PC-9 (cell line): ENCODE results near the gene HES2. TPM values are rescaled to one million over a fixed set of nuclear protein-coding genes. Genes with fewer than 3 reads are reported as not detected.

Experiments
- BruUV-seq: library from RNA; stranded (reverse); fragments of 400-500 nt; replicated peaks from 2 replicates; lab custom pipeline; 2021; lab: Mats Ljungman, UMichigan
- CTCF ChIA-PET: fragments of 300-600 bp; sonication (Branson Sonifier 250); formaldehyde crosslinking; loops from one replicate; lab custom pipeline; 2022; ENCODE audit warnings: antibody characterized with exemption; lab: Charles Lee
- POLR2A ChIA-PET: fragments of 300-600 bp; sonication (Branson Sonifier 250); formaldehyde crosslinking; loops from one replicate; lab custom pipeline; 2022; ENCODE audit warnings: antibody characterized with exemption; ENCODE audit not compliant: unreplicated experiment; lab: Charles Lee
- DNase-seq, 2 experiments: peaks; one replicate each; pipeline versions ENCODE4 v3.0.0 to v3.0.0-alpha.2; 2015 to 2022; ENCODE audit warnings: mixed read lengths in 1 of 2
- H2AFZ ChIP-seq: fragments of 200-600 bp; sonication (generic); 2 replicates; pipeline ENCODE4 v1.8.1; 2017; ENCODE audit warnings: antibody characterized with exemption
- H3F3A ChIP-seq: fragments of 200-600 bp; sonication (generic); 2 replicates; pipeline ENCODE4 v1.8.1; 2017; ENCODE audit warnings: antibody characterized with exemption, mild to moderate bottlenecking, low read depth; ENCODE audit not compliant: insufficient read depth
- H3K27ac ChIP-seq: fragments of 200-600 bp; sonication (generic); 2 replicates; pipeline ENCODE4 v1.6.1; 2016; ENCODE audit warnings: mixed run types
- H3K27me3 ChIP-seq: fragments of 200-600 bp; sonication (generic); 2 replicates; pipeline ENCODE4 v1.6.1; 2016; ENCODE audit warnings: low read depth, mixed run types; ENCODE audit not compliant: insufficient read depth
- H3K36me3 ChIP-seq: fragments of 200-600 bp; sonication (generic); 2 replicates; pipeline ENCODE4 v1.6.1; 2016; ENCODE audit warnings: low read depth, mixed run types
- H3K4me1 ChIP-seq: fragments of 200-600 bp; sonication (generic); replicated peaks from 2 replicates; pipeline ENCODE4 v1.6.1; 2016; ENCODE audit warnings: mixed run types; ENCODE audit not compliant: insufficient read depth
- H3K4me2 ChIP-seq: fragments of 200-600 bp; sonication (generic); 2 replicates; pipeline ENCODE4 v1.6.1; 2017; ENCODE audit warnings: mixed run types
- H3K4me3 ChIP-seq: fragments of 200-600 bp; sonication (generic); 2 replicates; pipeline ENCODE4 v1.6.1; 2016; ENCODE audit warnings: mixed run types
- H3K79me2 ChIP-seq: fragments of 200-600 bp; sonication (generic); 2 replicates; pipeline ENCODE4 v1.6.1; 2017; ENCODE audit warnings: low read depth, mixed run types
- H3K9me2 ChIP-seq: fragments of 200-600 bp; sonication (generic); 2 replicates; pipeline ENCODE4 v1.8.1; 2017; ENCODE audit warnings: mild to moderate bottlenecking; ENCODE audit not compliant: insufficient read depth
- H3K9me3 ChIP-seq: fragments of 200-600 bp; sonication (generic); 2 replicates; pipeline ENCODE4 v1.8.1; 2016; ENCODE audit warnings: low read depth; ENCODE audit not compliant: insufficient read depth
- H4K20me1 ChIP-seq: fragments of 200-600 bp; sonication (generic); 2 replicates; pipeline ENCODE4 v1.8.1; 2017; ENCODE audit not compliant: insufficient read depth
- EZH2 ChIP-seq: fragments of 200-600 bp; sonication (generic); IDR thresholded peaks from 2 replicates; pipeline ENCODE4 v1.8.0; 2017; ENCODE audit warnings: antibody characterized with exemption, low read depth
- intact Hi-C: fragments of 100-400 bp; cut with micrococcal nuclease; formaldehyde crosslinking; loops from one replicate; pipeline ENCODE4 v1.10.0; 2022; ENCODE audit not compliant: unreplicated experiment
- total RNA-seq: library from RNA; stranded (reverse); gene quantifications from 2 replicates; pipeline ENCODE4 v1.2.3, GENCODE V29; 2021
- TF ChIP-seq, protein P1 (sequence below): fragments of 200-600 bp; sonication (generic); conservative IDR thresholded peaks from 2 replicates; pipeline ENCODE4 v1.6.1; 2017; ENCODE audit warnings: mixed run types, antibody characterized with exemption, mild to moderate bottlenecking, moderate library complexity

The HES2 gene
- total RNA-seq, 1 experiment from 2014 or later: 2.1 TPM

DNA sequence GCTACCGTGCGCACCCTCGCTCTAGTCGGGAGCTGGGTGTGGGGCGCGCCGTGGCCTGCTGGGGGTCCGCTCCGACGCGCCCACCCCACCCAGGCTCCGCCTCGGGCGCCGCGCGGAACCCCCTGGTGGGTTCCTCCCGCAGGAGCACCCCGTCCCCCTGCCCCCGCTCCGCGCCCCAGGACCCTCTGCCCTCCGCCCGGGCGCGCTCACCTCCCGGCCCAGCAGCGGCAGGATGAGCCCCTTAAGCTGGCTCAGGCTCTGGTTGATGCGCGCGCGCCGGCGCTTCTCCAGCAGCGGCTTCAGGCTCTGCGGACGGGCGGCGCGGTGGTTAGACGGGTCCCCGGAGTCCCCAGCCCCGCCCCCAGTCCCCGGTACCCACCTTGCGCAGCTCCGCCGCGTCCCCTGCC is 319 bp downstream of the HES2 start:
- DNase-seq: no peak
- no TSS peak for BruUV-seq
- ChIA-PET CTCF (interaction anchor here (0.6 to 1.0 kb wide), 3 partner anchors 53 to 382 kb away, joined by 4 to 7 read pairs (median 6); no protein-coding TSS in a partner anchor), POLR2A (interaction anchor here (0.7 kb wide), 1 partner anchor 90 kb away, joined by 12 read pairs; no protein-coding TSS in a partner anchor)
- Histone ChIP-seq H3K4me3 (peak overlapping the region; percentile 48; the same call in 1 of the 2 replicates), H3K9me3 (no peaks in the 10 kb centered on the region), H3K36me3 (no peaks in the 10 kb centered on the region), H4K20me1 (no peaks in the 10 kb centered on the region), H3F3A (peaks cover 8% of the 10 kb centered on the region; the same call in 1 of the 2 replicates), H2AFZ (no peak overlapping the region), H3K4me2 (peak overlapping the region; percentile 75), H3K27ac (no peak overlapping the region), H3K27me3 (peaks cover 8% of the 10 kb centered on the region; the same call in 1 of the 2 replicates), H3K4me1 (peaks cover 24% of the 10 kb centered on the region), H3K9me2 (no peaks in the 10 kb centered on the region), H3K79me2 (no peaks in the 10 kb centered on the region)
- intact Hi-C loops: no loop called here
- TF ChIP-seq EZH2: no peak
- TF ChIP-seq, protein P1, sequence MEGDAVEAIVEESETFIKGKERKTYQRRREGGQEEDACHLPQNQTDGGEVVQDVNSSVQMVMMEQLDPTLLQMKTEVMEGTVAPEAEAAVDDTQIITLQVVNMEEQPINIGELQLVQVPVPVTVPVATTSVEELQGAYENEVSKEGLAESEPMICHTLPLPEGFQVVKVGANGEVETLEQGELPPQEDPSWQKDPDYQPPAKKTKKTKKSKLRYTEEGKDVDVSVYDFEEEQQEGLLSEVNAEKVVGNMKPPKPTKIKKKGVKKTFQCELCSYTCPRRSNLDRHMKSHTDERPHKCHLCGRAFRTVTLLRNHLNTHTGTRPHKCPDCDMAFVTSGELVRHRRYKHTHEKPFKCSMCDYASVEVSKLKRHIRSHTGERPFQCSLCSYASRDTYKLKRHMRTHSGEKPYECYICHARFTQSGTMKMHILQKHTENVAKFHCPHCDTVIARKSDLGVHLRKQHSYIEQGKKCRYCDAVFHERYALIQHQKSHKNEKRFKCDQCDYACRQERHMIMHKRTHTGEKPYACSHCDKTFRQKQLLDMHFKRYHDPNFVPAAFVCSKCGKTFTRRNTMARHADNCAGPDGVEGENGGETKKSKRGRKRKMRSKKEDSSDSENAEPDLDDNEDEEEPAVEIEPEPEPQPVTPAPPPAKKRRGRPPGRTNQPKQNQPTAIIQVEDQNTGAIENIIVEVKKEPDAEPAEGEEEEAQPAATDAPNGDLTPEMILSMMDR: no peak

DNA sequence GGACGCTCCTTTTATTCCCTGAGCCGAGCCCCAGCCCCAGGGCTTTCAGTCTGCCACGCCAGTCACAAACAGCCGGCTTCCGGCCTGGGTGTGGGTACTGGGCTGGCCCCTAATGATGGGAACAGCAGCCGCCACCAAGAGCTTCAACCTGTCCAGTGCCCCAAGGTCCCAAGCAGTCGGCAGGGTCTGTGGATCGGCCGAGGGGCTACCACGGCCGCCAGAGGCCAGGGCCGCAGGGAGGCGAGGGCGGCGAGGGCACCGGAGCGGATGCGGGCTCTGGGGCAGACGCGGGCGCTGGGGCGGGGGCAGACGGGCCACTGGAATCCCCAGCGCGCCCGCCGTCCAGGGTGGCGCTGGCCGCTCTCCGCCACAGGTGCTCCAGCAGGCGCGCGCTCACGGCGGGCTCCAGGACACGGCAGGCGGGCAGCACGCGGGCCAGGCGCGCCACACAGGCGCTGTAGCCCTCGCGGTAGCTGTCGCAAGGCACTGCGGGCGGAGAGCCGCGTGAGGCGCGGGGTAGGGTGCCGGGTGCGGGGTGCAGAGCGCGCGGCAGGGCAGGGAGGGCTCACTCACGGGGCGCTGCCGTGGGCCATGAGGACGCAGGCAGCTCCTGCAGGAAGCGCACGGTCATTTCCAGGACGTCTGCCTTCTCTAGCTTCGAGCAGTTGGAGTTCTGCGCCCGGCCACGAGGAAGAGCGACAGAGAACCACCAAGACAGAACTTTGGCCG is 887 bp downstream of the HES2 start:
- Histone ChIP-seq H3F3A (peaks cover 11% of the 10 kb centered on the region; the same call in 1 of the 2 replicates), H3K4me1 (peaks cover 28% of the 10 kb centered on the region), H3K27ac (no peak overlapping the region), H3K79me2 (no peaks in the 10 kb centered on the region), H3K4me2 (peak overlapping the region; percentile 75), H3K36me3 (no peaks in the 10 kb centered on the region), H3K9me3 (no peaks in the 10 kb centered on the region), H3K27me3 (0 out of 2 replicates have a peak, but pooled peaks cover 2% of the 10 kb centered on the region), H3K9me2 (no peaks in the 10 kb centered on the region), H2AFZ (no peak overlapping the region), H4K20me1 (no peaks in the 10 kb centered on the region), H3K4me3 (no peak overlapping the region; the same call in 1 of the 2 replicates)
- TF ChIP-seq EZH2: no peak
- TF ChIP-seq, protein P1: no peak
- no peak for DNase-seq
- POLR2A ChIA-PET: no interaction called here
- CTCF ChIA-PET: no interaction called here
- intact Hi-C loops: no loop called here
- no TSS peak for BruUV-seq

DNA sequence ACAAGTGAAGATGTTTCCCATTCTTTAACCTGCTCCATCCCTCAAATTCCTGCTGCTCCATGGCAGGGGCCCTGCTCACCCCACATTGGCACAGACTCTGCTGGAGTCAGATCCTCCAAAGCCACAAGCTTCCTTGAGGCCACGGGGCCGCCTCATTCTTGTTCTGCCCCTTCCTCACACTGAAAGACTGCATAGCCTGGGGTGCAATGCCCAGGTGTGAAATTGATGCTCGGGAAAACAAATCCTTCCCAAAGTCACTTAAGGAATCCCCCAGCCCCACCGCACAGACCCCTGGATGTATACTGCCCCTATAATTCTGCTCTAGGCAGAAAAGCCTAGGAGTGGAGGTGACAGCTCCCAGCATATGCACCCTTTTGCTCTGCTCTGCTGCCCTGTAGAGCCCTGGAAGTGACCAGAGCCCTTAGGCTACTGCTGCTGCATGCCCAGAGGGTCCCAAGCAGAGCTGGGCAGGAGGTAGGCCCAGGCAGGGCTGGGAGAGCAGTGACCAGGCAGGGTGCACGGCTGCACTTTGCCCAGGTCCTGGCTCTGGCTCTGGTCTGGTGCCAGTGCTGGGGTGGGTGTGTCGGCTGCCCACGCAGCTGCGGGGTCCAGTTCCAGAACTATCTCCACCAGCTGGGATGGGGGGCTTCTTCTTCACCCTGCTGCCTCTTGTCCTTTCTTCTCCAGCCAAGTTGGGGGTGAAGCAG is 1.6 kb downstream of the HES2 start:
- Histone ChIP-seq H3K9me3 (no peaks in the 10 kb centered on the region), H3K79me2 (no peaks in the 10 kb centered on the region), H3K36me3 (no peaks in the 10 kb centered on the region), H3K4me2 (no peak overlapping the region), H4K20me1 (no peaks in the 10 kb centered on the region), H3K9me2 (no peaks in the 10 kb centered on the region), H3F3A (peaks cover 18% of the 10 kb centered on the region), H3K27me3 (no peaks in the 10 kb centered on the region), H3K27ac (no peak overlapping the region), H2AFZ (no peak overlapping the region), H3K4me1 (peaks cover 35% of the 10 kb centered on the region), H3K4me3 (no peak overlapping the region)
- ChIA-PET CTCF (no interaction called here), POLR2A (no interaction called here)
- DNase-seq: no peak
- intact Hi-C loops: no loop called here
- no peak for TF ChIP-seq EZH2
- TF ChIP-seq, protein P1: no peak
- BruUV-seq: no TSS peak
